ENCODE data around the gene CMTM7. TPM values are rescaled to one million over a fixed set of nuclear protein-coding genes. Genes with fewer than 3 reads are reported as not detected.

CMTM7 gene
- total RNA-seq, 1 donor = 8.2 TPM

DNA sequence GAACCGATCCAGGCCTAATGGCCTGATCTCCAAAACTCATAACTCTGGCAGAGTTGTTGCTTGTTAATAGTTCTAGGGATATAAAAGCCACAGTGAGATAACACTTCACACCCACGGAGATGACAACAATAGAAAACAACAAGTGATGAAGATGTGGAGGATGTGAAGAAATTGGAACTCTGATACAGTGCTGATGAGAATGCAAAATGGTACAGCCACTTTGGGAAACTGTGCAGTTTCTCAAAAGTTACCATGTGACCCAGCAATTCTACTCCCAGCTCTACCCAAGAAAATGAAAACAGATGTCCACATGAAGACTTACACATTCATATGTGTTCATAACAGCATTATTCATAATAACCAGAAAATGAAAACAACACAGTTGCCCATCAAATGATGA lies 3.8 kb downstream of the CMTM7 start:
- TF ChIP-seq, protein P1, sequence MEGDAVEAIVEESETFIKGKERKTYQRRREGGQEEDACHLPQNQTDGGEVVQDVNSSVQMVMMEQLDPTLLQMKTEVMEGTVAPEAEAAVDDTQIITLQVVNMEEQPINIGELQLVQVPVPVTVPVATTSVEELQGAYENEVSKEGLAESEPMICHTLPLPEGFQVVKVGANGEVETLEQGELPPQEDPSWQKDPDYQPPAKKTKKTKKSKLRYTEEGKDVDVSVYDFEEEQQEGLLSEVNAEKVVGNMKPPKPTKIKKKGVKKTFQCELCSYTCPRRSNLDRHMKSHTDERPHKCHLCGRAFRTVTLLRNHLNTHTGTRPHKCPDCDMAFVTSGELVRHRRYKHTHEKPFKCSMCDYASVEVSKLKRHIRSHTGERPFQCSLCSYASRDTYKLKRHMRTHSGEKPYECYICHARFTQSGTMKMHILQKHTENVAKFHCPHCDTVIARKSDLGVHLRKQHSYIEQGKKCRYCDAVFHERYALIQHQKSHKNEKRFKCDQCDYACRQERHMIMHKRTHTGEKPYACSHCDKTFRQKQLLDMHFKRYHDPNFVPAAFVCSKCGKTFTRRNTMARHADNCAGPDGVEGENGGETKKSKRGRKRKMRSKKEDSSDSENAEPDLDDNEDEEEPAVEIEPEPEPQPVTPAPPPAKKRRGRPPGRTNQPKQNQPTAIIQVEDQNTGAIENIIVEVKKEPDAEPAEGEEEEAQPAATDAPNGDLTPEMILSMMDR (IDR thresholded peaks at IDR 0.05; ENCODE audit: insufficient read depth, low read depth, low read length) = no peak
- no peak for DNase-seq (ENCODE audit: low read depth)

DNA sequence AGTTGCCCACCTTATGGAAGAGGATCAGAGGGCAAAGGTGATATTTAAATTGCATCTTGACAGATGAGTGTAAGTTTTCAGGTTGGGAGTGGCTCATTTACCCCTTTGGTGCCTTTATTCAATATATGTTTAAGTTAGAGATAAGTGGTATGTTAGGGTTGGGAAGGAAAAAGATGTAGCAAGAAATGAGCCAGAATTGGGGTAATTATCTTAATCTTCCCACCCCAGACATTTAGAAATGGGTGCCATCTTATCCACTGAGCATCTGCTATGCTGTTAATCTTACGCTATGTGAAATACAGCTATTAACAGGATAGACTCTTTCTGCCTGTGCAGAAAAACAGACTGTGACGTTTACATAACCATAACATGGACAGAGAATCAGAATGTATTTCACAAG lies 6.3 kb downstream of the CMTM7 start:
- DNase-seq (ENCODE audit: low read depth) = no peak
- TF ChIP-seq, protein P1 (IDR thresholded peaks at IDR 0.05; ENCODE audit: insufficient read depth, low read depth, low read length) = no peak
- no peak overlapping the region for H3K4me3 ChIP-seq (ENCODE audit: low read depth, low read length)

More for the DNA sequence above, 3.8 kb downstream of the CMTM7 start:
- H3K4me3 ChIP-seq (ENCODE audit: low read depth, low read length) = no peak overlapping the region

DNA sequence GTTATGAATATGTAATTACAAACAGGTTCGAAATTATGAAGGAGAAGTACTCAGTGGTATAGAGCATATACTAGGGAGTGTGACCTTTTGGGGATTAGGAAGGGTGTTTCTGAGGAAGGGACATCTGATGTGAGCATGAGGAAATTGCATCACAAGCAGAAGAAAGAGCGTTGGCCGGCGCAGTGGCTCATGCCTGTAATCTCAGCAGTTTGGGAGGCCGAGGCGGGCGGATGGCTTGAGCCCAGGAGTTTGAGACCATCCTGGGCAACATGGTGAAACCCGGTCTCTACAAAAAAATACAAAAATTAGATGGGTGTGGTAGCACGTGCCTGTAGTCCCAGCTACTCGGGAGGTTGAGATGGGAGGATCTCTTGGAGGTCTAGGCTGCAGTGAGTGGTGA lies 6.9 kb downstream of the CMTM7 start:
- peak; percentile 49 for DNase-seq (ENCODE audit: low read depth)
- TF ChIP-seq, protein P1 (IDR thresholded peaks at IDR 0.05; ENCODE audit: insufficient read depth, low read depth, low read length) = no peak

DNA sequence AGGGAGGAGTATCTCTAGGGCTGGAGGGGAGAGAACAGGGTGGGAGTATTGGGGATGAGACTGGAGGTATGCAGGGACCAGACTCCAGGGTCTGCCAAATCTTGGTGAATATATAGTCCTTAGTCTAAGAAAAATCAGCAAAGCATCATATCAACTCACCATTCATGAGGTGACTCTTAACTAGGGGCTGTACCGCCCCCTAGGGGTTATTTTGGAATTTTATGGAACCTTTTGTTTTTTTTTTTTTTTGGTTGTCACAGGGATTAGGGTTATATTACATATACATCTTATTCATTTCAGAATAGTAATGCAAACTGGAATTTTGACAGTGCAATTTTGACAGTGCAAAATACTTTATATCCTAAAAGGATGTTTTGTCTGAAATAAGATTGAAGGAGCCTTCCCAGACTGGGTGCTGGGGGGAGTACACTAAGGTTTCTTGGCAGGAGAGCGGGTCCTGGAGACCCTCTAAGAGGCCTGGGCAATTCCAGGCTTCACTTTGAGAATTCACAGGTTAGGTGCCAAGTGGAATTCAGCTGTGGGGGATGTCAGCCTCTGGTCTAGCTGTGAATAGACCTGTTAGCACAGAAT lies 7.5 kb downstream of the CMTM7 start:
- peak; percentile 66 for DNase-seq (ENCODE audit: low read depth)
- no peak overlapping the region for H3K4me3 ChIP-seq (ENCODE audit: low read depth, low read length)
- TF ChIP-seq, protein P1 (IDR thresholded peaks at IDR 0.05; ENCODE audit: insufficient read depth, low read depth, low read length) = peak; percentile 61

More for the DNA sequence above, 6.9 kb downstream of the CMTM7 start:
- no peak overlapping the region for H3K4me3 ChIP-seq (ENCODE audit: low read depth, low read length)

DNA sequence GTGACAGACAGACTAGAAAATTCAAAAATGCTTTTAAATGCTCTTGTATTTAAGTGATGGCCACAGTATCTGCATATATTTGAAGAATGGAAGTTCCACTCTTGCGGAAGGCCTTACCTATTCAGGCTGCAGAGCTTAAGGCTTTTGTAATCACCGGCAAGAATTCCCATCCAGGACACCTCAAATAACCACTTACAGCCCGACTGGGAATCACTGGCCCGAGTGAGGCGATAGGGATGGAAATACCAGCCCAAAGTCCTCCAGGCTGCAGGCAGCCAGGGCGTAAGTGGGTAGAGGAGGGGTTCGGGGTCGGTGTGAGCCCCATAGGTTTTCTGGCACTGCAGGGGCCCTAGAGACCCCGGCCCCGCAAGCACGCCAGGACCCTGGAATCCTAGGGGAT lies 9.5 kb downstream of the CMTM7 start:
- no peak for DNase-seq (ENCODE audit: low read depth)
- TF ChIP-seq, protein P1 (IDR thresholded peaks at IDR 0.05; ENCODE audit: insufficient read depth, low read depth, low read length) = no peak
- H3K4me3 ChIP-seq (ENCODE audit: low read depth, low read length) = peak overlapping the region; percentile 51

DNA sequence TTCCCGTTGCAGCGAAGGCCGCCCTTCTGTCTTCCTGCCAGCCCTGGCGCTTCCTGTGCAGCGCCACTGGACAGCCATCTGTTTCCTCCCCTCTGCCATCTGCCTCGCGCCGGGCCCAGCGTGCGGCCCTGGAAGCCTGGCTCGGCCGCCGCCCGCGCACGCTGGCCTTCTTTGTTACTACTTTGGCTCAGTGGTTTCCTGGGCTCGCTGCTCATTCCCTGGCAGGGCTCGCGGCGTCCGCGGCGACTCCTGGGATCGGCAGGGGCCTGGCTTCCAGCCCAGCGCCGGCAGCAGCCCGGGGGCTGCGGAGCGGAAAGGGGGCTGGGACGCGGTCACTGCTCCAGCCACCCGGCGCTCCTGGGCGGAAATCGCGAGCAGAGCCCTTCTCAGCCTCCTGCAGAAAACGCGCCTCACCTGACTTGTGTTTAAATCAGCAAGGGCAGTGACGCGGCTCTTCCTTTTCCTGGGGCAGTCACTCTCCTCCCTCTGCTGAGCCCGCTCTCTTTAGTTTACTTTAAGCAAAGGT lies 10.0 kb downstream of the CMTM7 start:
- TF ChIP-seq, protein P1 (IDR thresholded peaks at IDR 0.05; ENCODE audit: insufficient read depth, low read depth, low read length) = no peak
- peak overlapping the region; percentile 51 for H3K4me3 ChIP-seq (ENCODE audit: low read depth, low read length)
- peak; percentile 81 for DNase-seq (ENCODE audit: low read depth)

DNA sequence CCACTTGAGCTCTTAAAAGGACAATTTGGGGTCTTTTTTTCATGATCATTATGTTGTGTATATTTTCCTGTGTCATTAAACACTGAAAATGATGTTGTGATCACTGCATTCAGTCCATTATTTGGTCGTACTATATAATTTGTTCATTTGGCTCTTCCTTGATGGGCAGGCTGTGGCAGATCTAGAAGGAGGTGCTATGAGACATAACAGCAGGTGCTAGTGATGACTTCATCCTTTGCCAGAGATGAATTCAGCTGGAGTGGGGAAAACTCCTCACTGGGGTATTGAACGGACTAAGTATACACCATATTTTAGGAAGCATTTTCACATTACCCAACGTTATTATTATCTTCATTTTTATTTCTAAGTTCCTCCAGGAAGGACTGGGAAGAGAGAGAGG lies 12.0 kb downstream of the CMTM7 start:
- TF ChIP-seq, protein P1 (IDR thresholded peaks at IDR 0.05; ENCODE audit: insufficient read depth, low read depth, low read length) = no peak
- no peak for DNase-seq (ENCODE audit: low read depth)
- no peak overlapping the region for H3K4me3 ChIP-seq (ENCODE audit: low read depth, low read length)

Measured in fibroblast of villous mesenchyme (primary cell).